Panc1 (cell line): ENCODE results near the gene DR1.

Experiments used
- CTCF ChIP-seq: fragments of 450-650 bp; IDR thresholded peaks from 2 replicates; pipeline ENCODE4 v1.5.1; 2017; ENCODE audit warnings: mild to moderate bottlenecking
- POLR2AphosphoS5 ChIP-seq: IDR thresholded peaks from 2 replicates; pipeline ENCODE4 v1.6.1; 2012; ENCODE audit warnings: mild to moderate bottlenecking, low read depth, low read length, moderate library complexity

- no peak for TF ChIP-seq POLR2AphosphoS5
- no peak for TF ChIP-seq CTCF
Observed at GRCh38 chr1:93346421-93346993, 800 bp downstream of the DR1 start.
